Sigmoid colon (tissue), 4 donors: ENCODE data around the gene KRTAP9-7.

Source experiments
- CTCF ChIP-seq, 4 experiments: fragments of 450-650 bp in 3 of 4; fragments of 200-600 bp in 1 of 4; IDR thresholded peaks; one replicate each; pipeline ENCODE4 v1.5.1; 2016 to 2019; ENCODE audit warnings: antibody characterized with exemption in 4 of 4, mild to moderate bottlenecking in 3 of 4, moderate library complexity in 2 of 4
- EP300 ChIP-seq, 4 donors: sonication (generic); formaldehyde crosslinking; IDR thresholded peaks; one replicate each; pipeline ENCODE4 v1.6.1; 2017; ENCODE audit warnings: antibody characterized with exemption in 4 of 4
- POLR2A ChIP-seq, 2 donors: fragments of 450-650 bp; IDR thresholded peaks; one replicate each; pipeline ENCODE4 v1.6.1; 2016; ENCODE audit warnings: antibody characterized with exemption in 2 of 2, mild to moderate bottlenecking in 2 of 2, moderate library complexity in 2 of 2

DNA sequence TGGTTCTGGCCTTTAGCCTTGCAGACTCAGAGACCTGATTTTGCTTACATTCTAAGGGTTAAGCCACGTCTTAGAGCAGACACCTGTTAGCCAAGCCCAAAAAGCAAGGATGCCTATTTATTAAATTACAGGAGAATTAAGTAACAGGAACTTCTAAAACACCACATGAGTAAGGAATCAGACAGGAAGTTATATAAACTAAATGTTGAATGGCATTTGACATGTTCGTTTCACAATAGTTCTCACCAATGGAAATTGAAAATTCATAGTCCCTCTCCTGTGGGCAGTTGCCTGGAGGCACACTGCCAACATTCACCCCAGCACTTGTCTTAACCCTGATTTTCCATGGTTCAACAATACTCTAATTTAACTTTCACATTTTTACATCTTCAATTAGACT, 9.0 kb downstream of the KRTAP9-7 start:
- no peak for TF ChIP-seq CTCF (IDR thresholded peaks at IDR 0.05)
- TF ChIP-seq POLR2A (IDR thresholded peaks at IDR 0.05): no peak
- no peak for TF ChIP-seq EP300 (IDR thresholded peaks at IDR 0.05)
